HG02938 (cell line): ENCODE measurements around the gene PYDC2.

Source experiments
- ATAC-seq: cut with Tn5 transposase; IDR thresholded peaks from one replicate; pipeline ENCODE4 v1.9.1; 2021; ENCODE audit warnings: mild to moderate bottlenecking, moderate library complexity; ENCODE audit not compliant: unreplicated experiment

PYDC2 gene

DNA sequence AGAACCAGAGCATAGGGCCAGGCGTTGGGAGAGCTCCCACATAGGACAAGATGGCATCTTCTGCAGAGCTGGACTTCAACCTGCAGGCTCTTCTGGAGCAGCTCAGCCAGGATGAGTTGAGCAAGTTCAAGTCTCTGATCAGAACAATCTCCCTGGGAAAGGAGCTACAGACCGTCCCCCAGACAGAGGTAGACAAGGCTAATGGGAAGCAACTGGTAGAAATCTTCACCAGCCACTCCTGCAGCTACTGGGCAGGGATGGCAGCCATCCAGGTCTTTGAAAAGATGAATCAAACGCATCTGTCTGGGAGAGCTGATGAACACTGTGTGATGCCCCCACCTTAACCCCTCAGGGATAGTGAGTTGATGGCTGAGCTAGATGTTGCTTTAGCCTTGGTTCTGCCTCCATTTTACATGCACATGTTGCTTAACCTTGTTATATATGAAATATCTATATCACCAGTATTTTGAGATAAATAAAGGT lies at the start of gene PYDC2:
Gene PYDC2, plus strand, starts transcription at position 51 of the 483 bp plus-strand sequence. Its CDS starts 0 bp downstream, at position 51.
- ATAC-seq: no peak

- no peak for ATAC-seq
These were observed 48.2 kb upstream of the PYDC2 start for GRCh38 chr3:191412759-191413158.

GRCh38 chr3:191414286-191414685 lies 46.7 kb upstream of the PYDC2 start:
- no peak for ATAC-seq

- no peak for ATAC-seq
These were observed 46.2 kb upstream of the PYDC2 start for GRCh38 chr3:191414732-191415131.

DNA sequence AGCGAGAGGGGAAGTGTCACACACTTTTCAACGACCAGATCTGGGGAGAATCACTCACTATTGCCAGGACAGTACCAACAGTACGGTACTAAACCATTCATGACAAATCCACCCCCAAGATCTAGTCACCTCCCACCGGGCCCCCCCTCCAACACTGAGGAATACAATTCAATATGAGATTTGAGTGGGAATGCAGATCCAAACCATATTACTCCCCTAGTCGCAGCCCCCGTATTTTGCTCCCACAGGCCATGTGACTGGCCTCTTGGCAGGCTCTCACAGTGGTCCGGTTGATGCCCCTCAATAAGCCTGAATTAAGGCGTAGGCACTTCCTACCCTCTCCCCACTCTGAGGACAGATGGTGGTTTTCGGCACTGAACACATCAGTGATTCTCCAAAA lies 45.4 kb upstream of the PYDC2 start:
- ATAC-seq: no peak

GRCh38 chr3:191417457-191417729 lies 43.6 kb upstream of the PYDC2 start:
- ATAC-seq: no peak

GRCh38 chr3:191420771-191421170 lies 40.2 kb upstream of the PYDC2 start:
- no peak for ATAC-seq

DNA sequence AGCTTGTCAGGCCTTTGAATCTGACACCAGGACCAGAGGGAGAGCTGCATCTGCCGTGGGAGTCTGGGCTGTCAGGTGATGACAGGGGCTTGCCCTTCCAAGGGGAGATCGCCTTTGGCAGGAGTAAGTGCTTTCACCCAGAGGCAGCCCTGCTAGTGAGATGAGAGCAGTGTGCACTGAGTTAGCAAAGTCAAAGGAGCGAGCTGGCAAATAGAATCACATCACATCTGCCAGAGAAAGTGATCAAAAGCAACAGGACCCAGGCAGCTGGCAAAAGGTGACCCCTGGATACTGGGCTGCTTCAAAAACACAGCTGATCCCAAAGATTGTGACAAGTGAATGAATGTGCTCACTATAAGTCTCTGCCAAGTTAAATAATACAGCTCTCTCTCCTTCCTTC lies 36.1 kb upstream of the PYDC2 start:
- ATAC-seq: no peak

DNA sequence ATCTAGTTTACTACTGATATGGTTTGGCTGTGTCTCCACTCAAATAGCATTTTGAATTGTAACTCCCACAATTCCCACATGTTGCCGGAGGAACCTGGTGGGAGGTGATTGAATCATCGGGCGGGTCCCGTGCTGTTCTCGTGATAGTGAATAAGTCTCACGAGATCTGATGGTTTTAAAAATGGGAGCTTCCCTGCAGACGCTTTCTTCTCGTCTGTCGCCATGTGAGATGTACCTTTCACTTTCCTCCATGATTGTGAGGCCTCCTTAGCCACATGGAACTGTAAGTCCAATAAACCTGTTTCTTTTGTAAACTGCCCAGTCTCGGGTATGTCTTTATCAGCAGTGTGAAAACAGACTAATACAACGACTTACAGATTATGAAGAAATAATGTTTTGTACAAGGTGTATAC lies 35.6 kb upstream of the PYDC2 start:
- no peak for ATAC-seq

DNA sequence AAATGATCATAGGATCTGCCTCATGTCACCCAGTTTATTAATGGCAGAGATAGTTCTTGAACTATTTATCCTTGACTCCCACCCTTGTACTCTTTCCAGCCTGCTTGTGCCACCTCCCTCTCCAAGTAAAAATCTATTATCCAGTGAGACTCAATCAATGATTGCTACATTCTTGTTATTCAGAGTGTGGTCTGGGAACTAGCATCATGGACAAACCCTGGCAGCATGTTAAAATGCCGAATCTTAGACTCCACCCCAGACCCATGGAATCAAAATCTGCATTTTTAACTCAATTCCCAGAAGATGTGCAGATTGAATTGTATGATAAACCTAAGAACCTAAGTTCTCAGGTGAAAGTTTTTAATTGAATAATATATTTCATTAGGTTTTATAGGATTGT lies 34.7 kb upstream of the PYDC2 start:
- ATAC-seq: no peak

DNA sequence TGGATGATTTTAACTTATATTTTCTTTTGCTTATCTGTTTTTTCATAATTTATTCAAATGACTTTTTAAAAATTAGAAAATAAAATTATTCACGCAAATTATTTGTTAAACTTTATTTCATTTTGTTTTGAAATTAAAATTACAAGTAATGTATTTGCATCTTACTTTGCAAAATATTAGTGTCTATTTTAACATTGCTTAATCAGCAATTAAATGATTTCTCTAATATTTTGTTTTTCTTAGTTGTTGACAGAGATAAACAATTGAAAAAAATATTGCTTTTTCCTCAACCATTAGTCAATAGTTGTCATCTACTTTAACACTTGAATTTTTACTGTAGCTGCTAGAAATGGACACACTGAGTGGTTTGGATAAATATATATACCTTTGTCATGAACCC lies 32.8 kb upstream of the PYDC2 start:
- ATAC-seq: no peak

DNA sequence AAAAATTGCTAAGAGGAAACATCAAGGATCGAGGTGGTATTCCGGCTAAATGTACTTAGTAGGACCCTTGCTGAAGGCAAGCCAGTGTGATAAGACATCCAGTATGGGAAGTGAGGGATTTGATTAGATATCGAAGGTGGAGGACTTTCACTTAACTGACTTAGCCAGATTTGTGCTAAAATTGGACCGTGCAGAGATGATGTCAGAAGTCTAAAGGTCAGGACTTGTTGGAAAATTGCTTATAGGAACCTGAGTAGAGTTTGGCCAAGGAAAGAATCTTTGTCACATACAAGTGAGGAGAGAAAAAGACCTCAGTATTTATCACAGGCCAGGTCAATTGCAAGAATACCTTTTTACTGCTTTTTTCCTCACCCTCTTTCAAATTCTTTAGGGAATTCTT lies 30.9 kb upstream of the PYDC2 start:
- ATAC-seq: no peak

DNA sequence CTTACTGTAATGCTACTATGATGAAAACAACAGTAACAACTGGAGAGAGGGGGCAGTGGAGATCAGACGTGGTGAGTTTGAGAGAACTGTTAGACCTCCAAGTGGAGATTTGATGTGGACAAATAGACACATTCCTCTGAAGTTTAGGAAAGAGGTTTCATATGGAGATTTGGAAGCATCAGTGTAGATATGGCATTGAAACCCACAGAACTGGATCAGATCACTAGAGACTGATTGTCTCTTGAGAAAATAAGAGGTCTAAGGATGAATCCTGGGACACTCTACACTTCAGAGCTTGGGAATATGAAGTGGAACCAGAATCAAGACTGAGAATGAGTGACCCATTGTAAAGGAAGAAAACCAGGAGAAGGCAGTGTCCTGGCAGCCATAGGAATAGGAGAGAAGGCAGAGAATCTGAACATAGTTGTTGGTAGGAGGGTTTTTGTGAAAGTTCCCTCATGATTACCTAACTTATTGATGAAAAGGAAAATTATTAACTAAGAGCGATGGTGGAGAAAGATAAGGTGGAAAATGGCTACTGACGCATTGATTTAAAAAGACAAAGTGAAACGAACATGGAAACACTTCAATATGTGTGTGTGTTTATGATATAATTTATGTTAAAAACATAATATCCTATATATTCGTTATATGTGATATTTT lies 29.7 kb upstream of the PYDC2 start:
- ATAC-seq: no peak

DNA sequence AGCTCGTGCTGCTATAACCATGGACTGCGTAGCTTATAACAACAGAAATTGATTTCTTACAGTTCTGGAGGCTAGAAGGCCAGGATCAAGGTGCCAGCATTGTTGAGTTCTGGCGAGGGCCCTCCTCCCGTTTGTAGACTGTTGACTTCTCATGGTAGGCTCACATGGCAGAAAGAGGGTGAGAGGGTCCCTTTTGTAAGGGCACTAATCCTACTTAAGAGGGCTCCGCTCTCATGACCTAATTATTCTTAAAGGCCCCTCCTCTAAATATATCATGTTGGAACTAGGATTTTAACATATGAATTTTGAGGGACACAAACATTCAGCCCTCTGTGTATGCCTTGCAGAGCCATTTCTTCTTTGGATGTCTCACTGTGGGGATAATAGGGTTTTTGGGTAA lies 28.8 kb upstream of the PYDC2 start:
- ATAC-seq: no peak

DNA sequence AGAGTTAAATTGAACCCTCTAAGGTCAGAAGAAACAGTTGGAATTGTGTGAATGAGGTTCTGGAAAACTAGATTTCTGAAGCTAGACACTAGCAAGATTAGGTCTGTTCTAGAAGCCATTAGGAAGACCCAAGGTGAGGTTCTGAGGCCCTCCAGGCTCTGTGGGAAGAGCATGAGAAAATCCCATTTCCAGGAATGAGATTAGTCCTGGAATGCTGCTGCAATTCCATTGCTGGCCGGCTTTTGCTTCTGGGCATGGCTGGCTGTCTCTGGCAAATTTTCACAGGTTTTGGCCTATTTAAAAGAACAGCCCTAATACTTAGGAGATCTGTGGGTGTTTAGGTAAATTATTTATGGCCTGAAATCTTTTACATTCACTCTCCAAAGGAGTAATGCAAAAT lies 26.9 kb upstream of the PYDC2 start:
- ATAC-seq: no peak

- no peak for ATAC-seq
These were observed 25.0 kb upstream of the PYDC2 start for GRCh38 chr3:191435981-191436380.

DNA sequence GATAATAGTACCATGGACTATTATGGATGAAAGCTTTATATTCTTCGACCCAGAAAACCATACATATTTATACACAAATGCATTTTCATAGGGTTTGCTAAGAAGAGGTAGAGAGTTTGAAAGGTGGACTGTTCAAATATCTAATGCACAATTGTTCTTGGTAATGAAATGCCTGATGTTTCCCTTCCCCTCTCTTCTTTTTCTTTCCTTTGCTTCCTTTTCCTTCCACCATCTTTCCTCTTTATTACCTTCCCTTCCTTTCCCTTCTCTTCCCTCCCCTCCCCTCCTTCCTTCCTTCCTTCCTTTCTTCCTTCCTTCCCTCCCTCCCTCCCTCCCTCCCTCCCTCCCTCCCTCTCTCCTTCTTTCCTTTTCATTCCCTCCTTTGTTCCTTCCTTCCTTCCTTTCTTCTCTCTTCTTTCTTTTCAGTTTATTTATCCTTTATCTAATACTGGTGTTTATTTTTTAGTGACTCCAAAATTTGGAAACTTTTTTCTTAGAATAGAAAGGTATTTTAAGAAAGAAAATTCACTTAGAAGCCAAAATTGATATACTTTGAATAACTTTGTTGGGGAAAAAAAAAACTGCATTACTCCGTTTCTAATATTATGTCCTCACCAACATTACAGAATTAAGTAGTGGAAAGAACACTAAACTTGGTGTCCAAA lies 22.7 kb upstream of the PYDC2 start:
- no peak for ATAC-seq

DNA sequence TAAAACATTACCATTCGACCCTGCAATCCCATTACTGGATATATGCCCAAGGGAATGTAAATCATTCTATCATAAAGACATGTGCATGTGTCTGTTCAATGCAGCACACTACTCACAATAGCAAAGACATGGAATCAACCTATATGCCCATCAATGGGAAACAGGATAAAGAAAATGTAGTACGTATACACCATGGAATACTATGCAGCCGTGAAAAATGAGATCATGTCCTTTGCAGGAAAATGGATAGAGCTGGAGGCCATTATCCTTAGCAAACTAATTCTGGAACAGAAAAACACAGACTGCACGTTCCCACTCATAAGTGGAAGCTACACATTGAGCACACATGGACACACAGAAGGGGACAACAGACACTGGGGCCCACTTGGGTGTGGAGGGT lies 20.4 kb upstream of the PYDC2 start:
- no peak for ATAC-seq

DNA sequence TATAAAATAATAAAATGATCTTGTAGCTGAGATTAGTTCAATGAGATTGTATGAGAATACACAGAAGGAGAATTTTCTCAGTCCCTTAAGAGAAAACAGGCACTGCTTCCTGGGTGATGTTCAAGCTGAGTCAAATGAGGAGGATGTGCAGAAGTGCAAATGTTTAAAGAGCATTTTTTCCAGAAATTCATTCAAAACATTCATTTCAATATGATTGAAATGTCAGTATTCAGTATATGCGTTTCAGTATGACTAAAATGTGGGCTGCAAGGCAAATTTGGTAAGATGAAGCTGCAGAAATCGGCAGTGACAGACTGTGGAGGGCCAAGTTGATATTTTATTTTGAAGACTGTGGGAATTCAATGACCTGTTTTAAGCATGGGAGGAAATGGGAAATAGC lies 19.3 kb upstream of the PYDC2 start:
- no peak for ATAC-seq

DNA sequence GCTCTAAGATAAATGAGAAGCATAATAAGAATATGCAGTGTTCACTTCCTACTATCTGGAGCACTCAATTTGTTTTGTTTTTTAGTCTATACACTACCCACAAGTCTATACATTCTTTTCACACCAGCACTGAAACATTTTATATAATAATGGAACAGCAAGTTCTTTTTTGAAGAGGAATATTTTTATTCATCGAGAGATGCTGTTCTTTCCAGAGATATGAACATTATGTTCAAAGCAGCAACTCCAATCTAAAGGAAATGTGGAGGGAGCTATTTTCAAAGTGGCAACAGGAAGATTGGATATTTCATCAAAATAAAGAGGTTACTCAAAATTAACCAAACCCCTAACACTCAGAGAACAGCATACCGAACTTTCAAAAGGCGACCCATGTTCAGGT lies 16.4 kb upstream of the PYDC2 start:
- no peak for ATAC-seq

DNA sequence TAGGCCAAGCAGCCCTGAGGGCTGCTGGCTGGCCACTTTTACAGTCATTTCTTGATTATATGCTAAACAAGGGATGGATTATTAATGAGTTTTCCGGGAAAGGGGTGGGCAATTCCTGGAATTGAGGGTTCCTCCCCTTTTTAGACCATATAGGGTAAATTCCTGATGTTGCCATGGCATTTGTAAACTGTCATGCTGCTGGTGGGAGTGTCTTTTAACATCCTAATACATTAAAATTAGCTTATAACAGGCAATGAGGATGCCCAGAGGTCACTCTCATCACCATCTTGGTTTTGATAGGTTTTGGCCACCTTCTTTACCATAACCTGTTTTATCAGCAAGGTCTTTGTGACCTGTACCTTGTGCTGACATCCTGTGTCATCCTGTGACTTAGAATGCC lies 11.7 kb upstream of the PYDC2 start:
- ATAC-seq: no peak

DNA sequence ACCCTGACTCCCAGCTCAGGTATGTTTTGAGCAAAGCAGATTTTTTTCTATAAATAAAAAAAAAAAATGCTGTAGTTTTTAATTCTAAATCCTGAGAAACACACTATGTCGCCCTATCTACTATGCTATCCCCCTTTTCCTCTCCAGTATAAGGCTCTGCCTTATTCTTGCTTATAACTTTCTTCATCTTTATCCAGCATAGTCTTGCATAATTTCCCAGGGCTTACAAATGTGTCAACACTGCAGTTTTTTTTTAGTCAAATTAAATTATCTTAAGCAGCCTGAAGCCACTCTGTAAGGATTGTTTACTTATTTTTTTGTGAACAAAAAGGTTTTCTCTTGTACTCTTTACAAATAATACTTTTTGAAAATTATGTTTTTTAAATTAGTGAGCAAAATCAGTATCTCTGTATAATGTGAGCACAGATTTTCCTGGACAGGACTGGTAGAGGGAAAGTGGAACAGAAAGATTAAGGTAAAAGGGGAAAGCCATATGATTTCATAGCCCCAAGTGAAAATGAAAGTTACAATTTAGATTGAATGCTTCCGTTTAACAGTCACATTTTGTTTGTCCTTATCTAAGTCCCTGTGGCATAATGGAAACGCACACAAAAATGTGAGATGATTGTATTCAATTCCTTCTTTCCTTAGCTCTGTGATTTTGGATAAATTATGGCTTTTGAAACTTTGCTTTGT lies 5.6 kb upstream of the PYDC2 start:
- peak; percentile 55 for ATAC-seq
